CD4-positive, alpha-beta T cell treated with Interferon gamma for 1 hour (primary cell): ENCODE results near the gene SLC8A3.

Experiments used
- DNase-seq: peaks from one replicate; pipeline ENCODE4 v3.0.0-alpha.2; 2020

Gene SLC8A3

GRCh38 chr14:70019695-70020094, 169.1 kb downstream of the SLC8A3 start:
- no peak for DNase-seq

- DNase-seq, result peak; percentile 9
Measured at GRCh38 chr14:70018713-70019211, 170.0 kb downstream of the SLC8A3 start.

- no peak for DNase-seq
Measured at GRCh38 chr14:70018230-70018629, 170.5 kb downstream of the SLC8A3 start.

- no peak for DNase-seq
Measured at GRCh38 chr14:70014406-70015095, 174.2 kb downstream of the SLC8A3 start.

- no peak for DNase-seq
Measured at GRCh38 chr14:70013271-70013873, 175.4 kb downstream of the SLC8A3 start.

GRCh38 chr14:70011708-70012107, 177.0 kb downstream of the SLC8A3 start:
- DNase-seq, result no peak

GRCh38 chr14:70011098-70011497, 177.7 kb downstream of the SLC8A3 start:
- no peak for DNase-seq

- no peak for DNase-seq
Measured at GRCh38 chr14:70009961-70010360, 178.8 kb downstream of the SLC8A3 start.

GRCh38 chr14:70008284-70009262, 180.2 kb downstream of the SLC8A3 start:
- no peak for DNase-seq

- no peak for DNase-seq
Measured at GRCh38 chr14:70006699-70007098, 182.1 kb downstream of the SLC8A3 start.

- DNase-seq, result no peak
Measured at GRCh38 chr14:70005281-70005805, 183.4 kb downstream of the SLC8A3 start.

- DNase-seq, result no peak
Measured at GRCh38 chr14:70004791-70005190, 184.0 kb downstream of the SLC8A3 start.

GRCh38 chr14:70002589-70003346, 186.0 kb downstream of the SLC8A3 start:
- no peak for DNase-seq

- no peak for DNase-seq
Measured at GRCh38 chr14:70000601-70001000, 188.2 kb downstream of the SLC8A3 start.

- no peak for DNase-seq
Measured at GRCh38 chr14:69999261-69999674, 189.5 kb downstream of the SLC8A3 start.

GRCh38 chr14:69997849-69998248, 190.9 kb downstream of the SLC8A3 start:
- no peak for DNase-seq

GRCh38 chr14:69996216-69996615, 192.5 kb downstream of the SLC8A3 start:
- DNase-seq, result no peak
